Measurements from ENCODE around the gene CLDN18. TPM values are rescaled to one million over a fixed set of nuclear protein-coding genes. Genes with fewer than 3 reads are reported as not detected.

The CLDN18 gene
- total and polyA plus RNA-seq, 2 experiments from 2014 or later = 0.19 TPM; not detected in 1

DNA sequence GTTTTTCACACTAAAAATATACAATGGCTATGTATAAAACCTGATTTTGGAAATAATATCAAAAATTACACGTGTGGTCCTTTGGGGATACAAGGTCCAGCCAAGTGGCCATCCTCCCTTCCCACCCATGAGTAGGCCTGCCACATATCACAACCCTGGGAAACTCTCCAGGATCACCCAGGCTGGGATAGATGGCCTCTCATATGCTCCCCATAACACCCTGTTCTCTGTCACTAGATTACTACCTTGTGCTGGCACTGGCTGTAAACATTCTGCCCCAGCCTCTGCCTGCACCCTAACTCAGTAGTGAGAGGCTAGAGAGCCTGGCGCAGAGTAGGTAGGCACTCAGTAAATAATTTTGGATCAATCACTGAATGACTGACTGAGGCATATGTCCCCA is 52.1 kb downstream of the CLDN18 start:
- Histone ChIP-seq H3K27me3 (ENCODE audit: insufficient read depth) (no peaks in the 10 kb centered on the region), H2AFZ (no peak overlapping the region), H3K79me2 (replicated peaks; ENCODE audit: insufficient read depth) (no peaks in the 10 kb centered on the region), H3K4me2 (no peak overlapping the region), H3K36me3 (ENCODE audit: insufficient read depth) (peaks cover 4% of the 10 kb centered on the region; the same call in 1 of the 2 replicates), H3K27ac (ENCODE audit: low read depth) (no peak overlapping the region), H3K9me2 (ENCODE audit: insufficient read depth) (no peaks in the 10 kb centered on the region), H3K4me3 (no peak overlapping the region), H3F3A (replicated peaks; ENCODE audit: low read depth) (no peaks in the 10 kb centered on the region), H3K4me1 (ENCODE audit: insufficient read depth) (peaks cover 4% of the 10 kb centered on the region; the same call in 1 of the 2 replicates), H4K20me1 (replicated peaks; ENCODE audit: insufficient read depth) (0 out of 2 replicates have a peak, but pooled peaks cover 2% of the 10 kb centered on the region)
- Mint-ChIP-seq H3K27me3 (ENCODE audit: insufficient read depth, low read depth, poor library complexity) (peaks cover 4% of the 10 kb centered on the region), H3K27ac (no peak overlapping the region), H3K36me3 (ENCODE audit: low read depth) (peaks cover 17% of the 10 kb centered on the region), H3K4me3 (no peak overlapping the region), H3K9me3 (no peaks in the 10 kb centered on the region), H3K4me1 (peaks cover 14% of the 10 kb centered on the region)
- ATAC-seq (no peak), DNase-seq (ENCODE audit: low spot score) (no peak)
- no peak for TF ChIP-seq EZH2phosphoT487 (IDR thresholded peaks at IDR 0.05; ENCODE audit: unreplicated experiment)
- TF ChIP-seq, protein P1, sequence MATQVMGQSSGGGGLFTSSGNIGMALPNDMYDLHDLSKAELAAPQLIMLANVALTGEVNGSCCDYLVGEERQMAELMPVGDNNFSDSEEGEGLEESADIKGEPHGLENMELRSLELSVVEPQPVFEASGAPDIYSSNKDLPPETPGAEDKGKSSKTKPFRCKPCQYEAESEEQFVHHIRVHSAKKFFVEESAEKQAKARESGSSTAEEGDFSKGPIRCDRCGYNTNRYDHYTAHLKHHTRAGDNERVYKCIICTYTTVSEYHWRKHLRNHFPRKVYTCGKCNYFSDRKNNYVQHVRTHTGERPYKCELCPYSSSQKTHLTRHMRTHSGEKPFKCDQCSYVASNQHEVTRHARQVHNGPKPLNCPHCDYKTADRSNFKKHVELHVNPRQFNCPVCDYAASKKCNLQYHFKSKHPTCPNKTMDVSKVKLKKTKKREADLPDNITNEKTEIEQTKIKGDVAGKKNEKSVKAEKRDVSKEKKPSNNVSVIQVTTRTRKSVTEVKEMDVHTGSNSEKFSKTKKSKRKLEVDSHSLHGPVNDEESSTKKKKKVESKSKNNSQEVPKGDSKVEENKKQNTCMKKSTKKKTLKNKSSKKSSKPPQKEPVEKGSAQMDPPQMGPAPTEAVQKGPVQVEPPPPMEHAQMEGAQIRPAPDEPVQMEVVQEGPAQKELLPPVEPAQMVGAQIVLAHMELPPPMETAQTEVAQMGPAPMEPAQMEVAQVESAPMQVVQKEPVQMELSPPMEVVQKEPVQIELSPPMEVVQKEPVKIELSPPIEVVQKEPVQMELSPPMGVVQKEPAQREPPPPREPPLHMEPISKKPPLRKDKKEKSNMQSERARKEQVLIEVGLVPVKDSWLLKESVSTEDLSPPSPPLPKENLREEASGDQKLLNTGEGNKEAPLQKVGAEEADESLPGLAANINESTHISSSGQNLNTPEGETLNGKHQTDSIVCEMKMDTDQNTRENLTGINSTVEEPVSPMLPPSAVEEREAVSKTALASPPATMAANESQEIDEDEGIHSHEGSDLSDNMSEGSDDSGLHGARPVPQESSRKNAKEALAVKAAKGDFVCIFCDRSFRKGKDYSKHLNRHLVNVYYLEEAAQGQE (IDR thresholded peaks at IDR 0.05; ENCODE audit: unreplicated experiment) = no peak
- TF ChIP-seq, protein P2, sequence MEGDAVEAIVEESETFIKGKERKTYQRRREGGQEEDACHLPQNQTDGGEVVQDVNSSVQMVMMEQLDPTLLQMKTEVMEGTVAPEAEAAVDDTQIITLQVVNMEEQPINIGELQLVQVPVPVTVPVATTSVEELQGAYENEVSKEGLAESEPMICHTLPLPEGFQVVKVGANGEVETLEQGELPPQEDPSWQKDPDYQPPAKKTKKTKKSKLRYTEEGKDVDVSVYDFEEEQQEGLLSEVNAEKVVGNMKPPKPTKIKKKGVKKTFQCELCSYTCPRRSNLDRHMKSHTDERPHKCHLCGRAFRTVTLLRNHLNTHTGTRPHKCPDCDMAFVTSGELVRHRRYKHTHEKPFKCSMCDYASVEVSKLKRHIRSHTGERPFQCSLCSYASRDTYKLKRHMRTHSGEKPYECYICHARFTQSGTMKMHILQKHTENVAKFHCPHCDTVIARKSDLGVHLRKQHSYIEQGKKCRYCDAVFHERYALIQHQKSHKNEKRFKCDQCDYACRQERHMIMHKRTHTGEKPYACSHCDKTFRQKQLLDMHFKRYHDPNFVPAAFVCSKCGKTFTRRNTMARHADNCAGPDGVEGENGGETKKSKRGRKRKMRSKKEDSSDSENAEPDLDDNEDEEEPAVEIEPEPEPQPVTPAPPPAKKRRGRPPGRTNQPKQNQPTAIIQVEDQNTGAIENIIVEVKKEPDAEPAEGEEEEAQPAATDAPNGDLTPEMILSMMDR (conservative IDR thresholded peaks at IDR 0.05; ENCODE audit: low read depth in 2 of 2) = no peak
- TF ChIP-seq POLR2AphosphoS5 (IDR thresholded peaks at IDR 0.05; ENCODE audit: low read depth) = no peak
- no peak for TF ChIP-seq JUNB (IDR thresholded peaks at IDR 0.05; ENCODE audit: unreplicated experiment)
- no peak for TF ChIP-seq ZNF114 (CRISPR knock-in tag; IDR thresholded peaks at IDR 0.05)
- no peak for TF ChIP-seq ZNF331 (CRISPR knock-in tag; IDR thresholded peaks at IDR 0.05; ENCODE audit: low read depth)
- TF ChIP-seq NANOG (IDR thresholded peaks at IDR 0.05; ENCODE audit: borderline replicate concordance) = no peak
- no peak for TF ChIP-seq EZH2 (IDR thresholded peaks at IDR 0.05; ENCODE audit: low read depth, unreplicated experiment)

DNA sequence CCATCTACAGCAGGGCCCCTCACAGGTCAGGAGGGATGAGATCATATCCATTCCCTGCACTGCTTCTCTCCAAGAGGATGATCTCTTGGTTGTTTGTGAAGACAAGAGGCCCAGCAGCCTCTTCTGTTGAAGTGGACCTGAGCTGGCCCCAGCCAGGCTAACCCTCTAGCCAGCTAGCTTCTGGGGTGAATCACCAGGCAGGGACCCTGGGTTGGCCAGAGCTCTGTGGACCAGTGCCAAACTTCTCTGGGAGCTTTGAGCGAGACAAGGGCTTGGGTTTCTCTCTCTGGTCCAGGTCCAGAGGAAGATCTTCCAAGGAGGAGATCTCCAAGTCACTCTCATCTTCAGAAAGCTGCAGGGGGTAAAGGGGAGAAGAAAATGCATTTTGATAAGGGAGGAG is 52.7 kb downstream of the CLDN18 start:
- Histone ChIP-seq H3F3A (replicated peaks; ENCODE audit: low read depth) (no peaks in the 10 kb centered on the region), H3K4me3 (no peak overlapping the region), H2AFZ (no peak overlapping the region), H3K27me3 (ENCODE audit: insufficient read depth) (no peaks in the 10 kb centered on the region), H3K9me2 (ENCODE audit: insufficient read depth) (no peaks in the 10 kb centered on the region), H3K4me1 (ENCODE audit: insufficient read depth) (0 out of 2 replicates have a peak, but pooled peaks cover 4% of the 10 kb centered on the region), H4K20me1 (replicated peaks; ENCODE audit: insufficient read depth) (0 out of 2 replicates have a peak, but pooled peaks cover 2% of the 10 kb centered on the region), H3K27ac (ENCODE audit: low read depth) (no peak overlapping the region), H3K36me3 (ENCODE audit: insufficient read depth) (peaks cover 4% of the 10 kb centered on the region; the same call in 1 of the 2 replicates), H3K4me2 (no peak overlapping the region), H3K79me2 (replicated peaks; ENCODE audit: insufficient read depth) (no peaks in the 10 kb centered on the region)
- no peak overlapping the region for H3K4me3 Mint-ChIP-seq
- H3K9me3 Mint-ChIP-seq = no peaks in the 10 kb centered on the region
- TF ChIP-seq POLR2AphosphoS5 (IDR thresholded peaks at IDR 0.05; ENCODE audit: low read depth) = no peak
- no peak for TF ChIP-seq STAT1 (IDR thresholded peaks at IDR 0.05; ENCODE audit: unreplicated experiment)
- TF ChIP-seq, protein P1 (IDR thresholded peaks at IDR 0.05; ENCODE audit: unreplicated experiment) = no peak
- no peak for TF ChIP-seq EZH2 (IDR thresholded peaks at IDR 0.05; ENCODE audit: low read depth, unreplicated experiment)
- no peak for TF ChIP-seq EZH2phosphoT487 (IDR thresholded peaks at IDR 0.05; ENCODE audit: unreplicated experiment)
- H3K36me3 Mint-ChIP-seq (ENCODE audit: low read depth) = peaks cover 17% of the 10 kb centered on the region
- peaks cover 4% of the 10 kb centered on the region for H3K27me3 Mint-ChIP-seq (ENCODE audit: insufficient read depth, low read depth, poor library complexity)
- H3K4me1 Mint-ChIP-seq = peaks cover 10% of the 10 kb centered on the region
- no peak overlapping the region for H3K27ac Mint-ChIP-seq
- no peak for ATAC-seq
- no peak for DNase-seq (ENCODE audit: low spot score)
